CD4-positive, alpha-beta T cell treated with Interleukin-6 for 4 hours (primary cell): Measurements from ENCODE around the gene CDK5RAP2.

ENCODE experiments used
- DNase-seq: peaks from one replicate; pipeline ENCODE4 v3.0.0-alpha.2; 2020; ENCODE audit warnings: mixed read lengths

CDK5RAP2 gene

GRCh38 chr9:120377268-120378159, 202.5 kb downstream of the CDK5RAP2 start:
- DNase-seq: no peak

- no peak for DNase-seq
Measured at GRCh38 chr9:120376101-120376500, 203.9 kb downstream of the CDK5RAP2 start.

GRCh38 chr9:120375316-120375715, 204.7 kb downstream of the CDK5RAP2 start:
- DNase-seq: no peak

GRCh38 chr9:120374817-120375216, 205.2 kb downstream of the CDK5RAP2 start:
- no peak for DNase-seq

DNA sequence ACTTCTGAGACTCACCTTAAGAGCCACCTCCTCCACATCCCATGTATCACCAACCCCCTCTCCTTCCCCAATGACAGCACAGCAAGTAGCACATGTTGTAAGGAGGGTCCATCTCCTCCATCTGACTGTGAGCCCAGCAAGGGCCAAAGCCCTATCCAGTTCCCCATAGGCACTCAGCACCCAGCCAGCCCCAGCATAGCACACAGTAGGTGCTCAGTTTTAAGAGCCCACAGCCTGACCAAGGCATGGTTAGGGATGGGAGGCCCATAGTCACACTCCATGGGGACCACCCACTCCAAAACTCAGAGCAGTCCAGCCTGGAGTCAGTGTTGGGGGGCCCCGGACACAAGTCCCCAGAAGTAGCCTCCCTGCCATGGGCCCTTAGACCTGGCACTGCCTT, 205.7 kb downstream of the CDK5RAP2 start:
- no peak for DNase-seq

DNA sequence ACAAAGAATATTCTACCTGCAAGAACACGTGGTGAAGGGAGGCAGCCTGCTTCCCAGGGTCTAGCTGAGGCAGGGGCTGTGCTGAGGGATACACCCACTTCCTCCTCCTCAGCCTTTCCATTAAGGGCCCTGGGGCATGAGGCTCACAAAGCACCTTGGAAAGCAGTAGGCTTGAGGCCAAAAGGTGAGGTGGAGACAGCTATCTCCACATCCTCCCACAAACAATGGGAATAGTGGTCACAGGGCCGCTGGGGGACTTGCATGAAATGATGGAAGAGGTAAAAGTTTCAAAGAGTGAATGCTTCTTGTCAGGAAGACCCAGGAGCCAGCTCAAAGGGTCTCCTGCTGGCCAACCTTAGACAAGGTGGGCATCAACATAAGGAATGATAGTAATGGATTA, 207.9 kb downstream of the CDK5RAP2 start:
- DNase-seq: no peak

DNA sequence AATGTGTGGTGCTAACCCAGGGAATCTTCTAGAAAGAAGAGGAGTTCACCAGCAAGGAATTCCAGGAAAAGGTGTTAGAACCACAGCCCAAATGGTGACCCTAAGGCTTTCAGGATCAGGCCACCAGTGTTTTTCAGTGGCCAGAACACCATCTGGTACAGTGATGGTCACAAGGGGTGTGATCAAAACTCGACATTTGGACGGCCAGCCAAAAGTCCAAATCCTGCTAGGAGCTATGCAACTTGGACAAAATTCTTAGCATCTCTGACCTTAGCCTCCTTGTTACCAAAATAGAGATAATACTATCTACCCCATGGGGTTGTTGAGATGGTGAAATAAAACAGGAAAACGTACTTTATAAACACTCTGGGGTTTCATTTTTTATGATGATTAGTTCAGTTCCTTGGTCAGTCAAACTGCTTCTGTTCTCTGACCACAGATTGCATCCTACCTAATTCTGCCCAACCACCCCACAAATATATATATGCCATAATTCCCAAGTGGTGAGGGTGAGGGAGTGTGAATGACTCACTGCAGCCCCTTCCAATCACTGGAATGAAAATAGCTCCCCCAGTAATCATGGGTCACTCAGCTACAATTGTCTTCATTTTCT, 210.3 kb downstream of the CDK5RAP2 start:
- DNase-seq: no peak

DNA sequence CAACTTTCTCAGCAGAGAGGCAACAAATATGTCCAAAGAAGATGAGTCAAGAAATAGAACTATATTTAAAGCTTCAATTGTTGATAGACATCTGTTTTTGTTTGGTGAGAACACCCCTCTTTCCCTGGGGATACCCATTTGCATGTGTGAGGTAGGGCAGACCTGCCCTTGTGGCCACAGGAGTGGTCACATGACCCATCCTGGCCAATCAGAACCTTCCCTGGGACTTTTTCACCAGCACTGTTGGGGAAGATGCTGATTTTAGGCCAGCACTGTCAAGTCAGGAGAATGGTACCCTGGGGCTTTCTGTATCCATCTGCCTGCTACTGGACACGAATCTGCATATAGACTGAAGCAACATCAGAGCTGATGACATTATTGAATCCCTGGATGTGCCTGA, 211.2 kb downstream of the CDK5RAP2 start:
- DNase-seq: no peak

GRCh38 chr9:120366644-120367019, 213.3 kb downstream of the CDK5RAP2 start:
- no peak for DNase-seq

DNA sequence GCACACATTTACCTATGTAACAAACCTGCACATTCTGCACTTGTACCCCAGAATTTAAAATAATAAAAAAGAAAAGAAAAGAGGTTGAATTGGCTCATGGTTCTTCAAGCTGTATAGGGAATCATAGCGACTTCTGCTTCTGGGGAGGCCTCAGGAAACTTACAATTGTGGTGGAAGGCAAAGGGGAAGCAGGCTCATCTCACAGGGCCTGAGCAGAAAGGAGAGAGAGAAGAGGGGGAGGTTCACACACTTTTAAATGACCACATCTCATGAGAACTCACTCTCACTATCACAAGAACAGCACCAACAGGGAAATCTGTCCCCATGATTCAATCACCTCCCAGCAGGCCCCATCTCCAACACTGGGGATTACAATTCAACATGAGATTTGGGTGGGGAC, 214.6 kb downstream of the CDK5RAP2 start:
- DNase-seq: no peak

GRCh38 chr9:120363697-120364096, 216.3 kb downstream of the CDK5RAP2 start:
- DNase-seq: no peak

- DNase-seq: no peak
Measured at GRCh38 chr9:120362446-120362845, 217.5 kb downstream of the CDK5RAP2 start.

GRCh38 chr9:120361551-120361950, 218.4 kb downstream of the CDK5RAP2 start:
- DNase-seq: no peak

GRCh38 chr9:120360510-120360909, 219.5 kb downstream of the CDK5RAP2 start:
- DNase-seq: no peak

DNA sequence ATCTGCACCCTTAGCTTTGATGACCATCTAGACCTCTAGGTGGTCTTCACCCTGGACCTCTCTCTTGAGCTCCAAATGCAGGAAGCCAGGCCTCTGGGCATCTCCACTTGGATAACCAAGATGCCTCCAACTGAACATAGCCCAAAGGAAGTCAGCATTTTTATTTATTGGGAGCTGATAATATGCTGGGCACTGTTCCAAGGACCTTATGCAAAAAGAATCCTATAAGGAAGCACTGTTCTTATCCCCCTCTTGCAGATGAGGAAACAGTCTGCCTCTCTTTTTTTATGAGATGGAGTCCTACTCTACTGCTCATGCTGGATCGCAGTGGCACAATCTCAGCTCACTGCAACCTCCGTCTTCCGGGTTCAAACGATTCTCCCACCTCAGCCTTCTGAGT, 219.9 kb downstream of the CDK5RAP2 start:
- no peak for DNase-seq

- DNase-seq: no peak
Measured at GRCh38 chr9:120358877-120359276, 221.1 kb downstream of the CDK5RAP2 start.

DNA sequence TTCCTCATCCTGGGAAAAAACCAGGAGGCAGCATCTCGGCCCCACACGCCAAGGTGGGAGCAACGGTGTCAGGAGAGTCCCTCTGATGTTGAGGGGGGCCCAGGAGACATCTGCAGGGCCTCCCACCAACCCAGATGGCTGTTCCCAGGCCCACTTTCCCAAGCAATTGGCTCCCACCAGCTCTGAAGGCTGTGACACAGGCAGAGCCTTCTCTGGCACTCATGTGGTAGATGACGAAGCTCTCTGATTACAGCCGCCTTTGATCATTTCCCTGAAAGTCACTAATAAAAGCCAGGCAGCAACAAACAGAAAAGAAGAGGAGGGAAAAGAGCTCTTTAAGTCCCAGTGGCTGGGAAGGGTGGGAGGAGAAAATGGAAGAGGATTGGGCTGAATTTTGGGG, 226.5 kb downstream of the CDK5RAP2 start:
- no peak for DNase-seq

DNA sequence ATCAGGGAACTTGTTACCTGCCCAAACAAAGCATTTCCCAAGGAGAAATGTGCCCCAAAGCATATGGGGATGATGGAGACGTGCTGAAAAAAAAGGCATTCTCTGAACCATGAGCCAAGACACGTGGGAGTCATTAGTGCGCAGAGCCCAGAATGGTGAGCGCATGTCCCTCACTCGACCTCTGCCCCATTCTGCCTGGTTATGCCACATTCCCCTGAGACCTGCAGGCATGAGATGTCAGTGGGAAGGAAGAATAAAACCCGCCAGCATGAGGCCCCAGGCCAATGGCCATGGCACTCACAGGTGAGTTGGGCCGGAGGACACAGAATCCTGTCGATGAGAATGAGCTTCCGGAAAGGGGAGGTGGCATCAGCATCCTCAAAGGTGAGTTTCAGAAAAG, 228.9 kb downstream of the CDK5RAP2 start:
- DNase-seq: no peak

- no peak for DNase-seq
Measured at GRCh38 chr9:120350596-120350995, 229.4 kb downstream of the CDK5RAP2 start.

DNA sequence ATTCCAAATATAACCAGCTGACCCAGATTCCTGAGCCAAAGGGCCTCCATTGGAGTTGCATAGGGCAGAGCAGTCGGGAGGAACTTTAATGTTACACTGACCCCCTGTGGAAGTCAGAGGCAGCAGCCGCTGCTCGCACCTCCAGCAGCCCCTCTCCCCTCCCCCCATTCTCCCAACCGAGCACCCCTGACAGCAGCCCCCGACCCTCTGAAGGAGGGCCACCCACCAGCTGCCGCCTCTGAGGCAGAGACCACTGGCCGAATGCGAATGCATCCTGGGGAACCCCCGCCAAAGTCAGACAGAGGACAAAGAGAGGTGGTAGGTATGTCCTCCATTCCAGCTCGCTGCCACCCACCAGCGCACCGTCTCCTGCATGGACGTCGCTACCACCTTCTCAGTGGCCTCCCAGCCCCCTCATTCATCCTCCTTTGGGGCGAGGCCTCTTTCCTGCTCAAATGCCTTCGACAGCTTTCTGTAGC, 231.0 kb downstream of the CDK5RAP2 start:
- no peak for DNase-seq

DNA sequence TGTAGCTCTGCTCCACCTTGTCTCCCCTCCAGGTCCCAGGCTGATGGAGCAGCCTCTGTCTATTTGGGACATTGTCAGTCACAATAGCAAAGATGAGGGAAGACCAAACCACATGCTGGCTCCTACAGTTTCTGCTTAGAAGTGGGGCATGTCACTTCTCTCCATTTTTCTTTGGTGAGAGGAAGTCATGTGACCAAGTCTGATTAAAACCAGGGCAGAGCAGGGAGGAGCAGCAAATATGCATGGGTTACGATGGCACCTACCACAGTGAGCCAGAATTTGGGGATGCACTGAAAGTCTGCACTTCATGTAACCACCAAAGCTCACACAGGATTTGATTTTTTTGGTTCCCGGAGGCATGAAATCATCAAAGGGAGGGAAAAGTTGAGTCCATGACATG, 234.6 kb downstream of the CDK5RAP2 start:
- no peak for DNase-seq

- no peak for DNase-seq
Measured at GRCh38 chr9:120344230-120344629, 235.7 kb downstream of the CDK5RAP2 start.

GRCh38 chr9:120343416-120343815, 236.6 kb downstream of the CDK5RAP2 start:
- DNase-seq: no peak
